Thymus (tissue), 11 donors: ENCODE measurements around the gene RPN1. TPM values are rescaled to one million over a fixed set of nuclear protein-coding genes. Genes with fewer than 3 reads are reported as not detected.

Experiments used
- DNase-seq, 9 donors: peaks; one replicate each; pipeline ENCODE4 v3.0.0-alpha.2; 2013; ENCODE audit warnings: low spot score in 9 of 9, low read depth in 6 of 9, missing footprints in 1 of 9
- H3K27ac ChIP-seq, 2 donors: one replicate each; pipeline ENCODE4 v1.5.1; 2013; ENCODE audit warnings: control low read depth in 1 of 2, low read depth in 1 of 2, low read length in 1 of 2, mild to moderate bottlenecking in 1 of 2, moderate library complexity in 1 of 2
- H3K27me3 ChIP-seq, 2 donors: one replicate each; pipeline ENCODE4 v1.5.1; 2013; ENCODE audit warnings: low read length in 1 of 2; ENCODE audit not compliant: control insufficient read depth in 2 of 2, insufficient read depth in 1 of 2
- H3K36me3 ChIP-seq, 2 donors: one replicate each; pipeline ENCODE4 v1.5.1; 2013; ENCODE audit warnings: low read length in 1 of 2, mild to moderate bottlenecking in 1 of 2, moderate library complexity in 1 of 2; ENCODE audit not compliant: control insufficient read depth in 2 of 2, insufficient read depth in 2 of 2
- H3K4me1 ChIP-seq, 2 donors: one replicate each; pipeline ENCODE4 v1.5.1; 2013; ENCODE audit warnings: low read length in 2 of 2; ENCODE audit not compliant: control insufficient read depth in 2 of 2, insufficient read depth in 2 of 2
- H3K4me3 ChIP-seq, 2 donors: one replicate each; pipeline ENCODE4 v1.5.1; 2013; ENCODE audit warnings: low read length in 2 of 2, control low read depth in 1 of 2, mild to moderate bottlenecking in 1 of 2
- H3K9me3 ChIP-seq, 2 donors: one replicate each; pipeline ENCODE4 v1.5.1; 2013; ENCODE audit warnings: low read length in 1 of 2, mild to moderate bottlenecking in 1 of 2; ENCODE audit not compliant: control insufficient read depth in 2 of 2, insufficient read depth in 1 of 2
- WGBS: extraction: QIAGEN DNeasy Blood & Tissue Kit; methylation state at CpG from one replicate; pipeline ENCODE4 v1.1.7; 2013; 5-methylcytosine and 5-hydroxymethylcytosine counted together
- polyA plus RNA-seq: library from polyadenylated mRNA; stranded (reverse); fragments of 200-250 nt; gene quantifications from one replicate; pipeline ENCODE4 v1.2.3, GENCODE V29; 2013
- total RNA-seq: library from RNA; stranded (reverse); fragments of 120-200 nt; gene quantifications from one replicate; pipeline ENCODE4 v1.2.4, GENCODE V29; 2013
- donor health status: healthy.

RPN1 gene
- total and polyA plus RNA-seq, 2 donors = 103 to 175 TPM

GRCh38 chr3:128572013-128572412 is 78.6 kb downstream of the RPN1 start:
- 94% methylated on average over 13 of the region's 13 CpGs for WGBS
- DNase-seq = no peak
- Histone ChIP-seq H3K36me3 (no peaks in the 10 kb centered on the region), H3K27me3 (peaks cover 2 to 21% of the 10 kb centered on the region in 2 donors), H3K9me3 (no peaks in the 10 kb centered on the region), H3K4me3 (no peak overlapping the region), H3K4me1 (peaks cover 4 to 15% of the 10 kb centered on the region in 2 donors), H3K27ac (no peak overlapping the region)

Other genes with a start within 250 kb of the RPN1 start
- gene DNAJB8, start 183.9 kb downstream of the RPN1 start, total RNA-seq = not detected
- not detected for gene DNAJB8, start 183.9 kb downstream of the RPN1 start, polyA plus RNA-seq
- gene GATA2, start 157.6 kb downstream of the RPN1 start, total RNA-seq = 0.57 TPM
- 5.1 TPM for gene GATA2, start 157.6 kb downstream of the RPN1 start, polyA plus RNA-seq
- 42.9 TPM for gene RAB7A, start 75.4 kb upstream of the RPN1 start, total RNA-seq
- gene RAB7A, start 75.4 kb upstream of the RPN1 start, polyA plus RNA-seq = 167 TPM
- gene ACAD9, start 228.8 kb upstream of the RPN1 start, total RNA-seq = 23.8 TPM
- 25.4 TPM for gene ACAD9, start 228.8 kb upstream of the RPN1 start, polyA plus RNA-seq